ENCODE data around the gene ABCA4.

ABCA4 gene

GRCh38 chr1:94048413-94049164 lies 72.4 kb downstream of the ABCA4 start:
- no peak for DNase-seq

GRCh38 chr1:94047949-94048348 lies 73.0 kb downstream of the ABCA4 start:
- DNase-seq, result no peak

- no peak for DNase-seq
Observed at GRCh38 chr1:94045465-94046056, 75.4 kb downstream of the ABCA4 start.

GRCh38 chr1:94044891-94045290 lies 76.1 kb downstream of the ABCA4 start:
- no peak for DNase-seq

- no peak for DNase-seq
Observed at GRCh38 chr1:94044290-94044790, 76.6 kb downstream of the ABCA4 start.

- DNase-seq, result no peak
Observed at GRCh38 chr1:94043738-94044289, 77.1 kb downstream of the ABCA4 start.

- DNase-seq, result no peak
Observed at GRCh38 chr1:94042388-94042787, 78.6 kb downstream of the ABCA4 start.

GRCh38 chr1:94039871-94040569 lies 80.9 kb downstream of the ABCA4 start:
- no peak for DNase-seq

GRCh38 chr1:94039514-94039870 lies 81.5 kb downstream of the ABCA4 start:
- DNase-seq, result peak; percentile 56

- DNase-seq, result no peak
Observed at GRCh38 chr1:94038511-94038910, 82.4 kb downstream of the ABCA4 start.

GRCh38 chr1:94037392-94038229 lies 83.3 kb downstream of the ABCA4 start:
- DNase-seq, result no peak

GRCh38 chr1:94036730-94037129 lies 84.2 kb downstream of the ABCA4 start:
- DNase-seq, result no peak

- DNase-seq, result no peak
Observed at GRCh38 chr1:94033849-94034248, 87.1 kb downstream of the ABCA4 start.

- DNase-seq, result no peak
Observed at GRCh38 chr1:94032637-94033036, 88.3 kb downstream of the ABCA4 start.

- no peak for DNase-seq
Observed at GRCh38 chr1:94031591-94031990, 89.4 kb downstream of the ABCA4 start.

- DNase-seq, result no peak
Observed at GRCh38 chr1:94031154-94031553, 89.8 kb downstream of the ABCA4 start.

GRCh38 chr1:94029130-94029993 lies 91.6 kb downstream of the ABCA4 start:
- no peak for DNase-seq

- DNase-seq, result no peak
Observed at GRCh38 chr1:94027721-94028515, 93.0 kb downstream of the ABCA4 start.

GRCh38 chr1:94026619-94027380 lies 94.1 kb downstream of the ABCA4 start:
- no peak for DNase-seq

Data from NCI-H345 (cell line).